SJCRH30 (cell line): ENCODE data around the gene SAP25. TPM values are rescaled to one million over a fixed set of nuclear protein-coding genes. Genes with fewer than 3 reads are reported as not detected.
"Not testable (repeated sequence)": the region's sequence is repeated elsewhere in the genome, so short reads cannot be mapped to it uniquely, and the experiment has no call there.

ENCODE experiments used
- DNase-seq, 2 experiments: peaks; one replicate each; pipeline ENCODE4 v3.0.0-alpha.2; 2015 to 2020
- H3K27ac ChIP-seq: fragments of 250-450 bp; sonication (Bioruptor Pico); 2 replicates; pipeline ENCODE4 v1.5.1; 2020; ENCODE audit warnings: mild to moderate bottlenecking, moderate library complexity
- H3K27me3 ChIP-seq: fragments of 250-450 bp; sonication (Bioruptor Pico); 2 replicates; pipeline ENCODE4 v1.5.1; 2020; ENCODE audit warnings: mild to moderate bottlenecking, moderate library complexity
- H3K36me3 ChIP-seq: fragments of 250-450 bp; sonication (Bioruptor Pico); 2 replicates; pipeline ENCODE4 v1.5.1; 2020; ENCODE audit warnings: mild to moderate bottlenecking, moderate library complexity
- H3K4me1 ChIP-seq: fragments of 250-450 bp; sonication (Bioruptor Pico); 2 replicates; pipeline ENCODE4 v1.5.1; 2020; ENCODE audit warnings: mild to moderate bottlenecking, moderate library complexity
- H3K4me3 ChIP-seq: fragments of 250-450 bp; sonication (Bioruptor Pico); 2 replicates; pipeline ENCODE4 v1.5.1; 2020; ENCODE audit warnings: mild to moderate bottlenecking, moderate library complexity
- H3K9me3 ChIP-seq: fragments of 250-450 bp; sonication (Bioruptor Pico); replicated peaks from 2 replicates; pipeline ENCODE4 v1.5.1; 2020; ENCODE audit warnings: mild to moderate bottlenecking, moderate library complexity
- total RNA-seq: library from RNA; depleted of rRNA; stranded (reverse); fragments of >200 nt; shearing (Covaris generic); gene quantifications from 2 replicates; pipeline ENCODE4 v1.2.3, GENCODE V29; 2014

SAP25 gene
- total RNA-seq, 1 experiment from 2014 or later = 1.2 TPM

DNA sequence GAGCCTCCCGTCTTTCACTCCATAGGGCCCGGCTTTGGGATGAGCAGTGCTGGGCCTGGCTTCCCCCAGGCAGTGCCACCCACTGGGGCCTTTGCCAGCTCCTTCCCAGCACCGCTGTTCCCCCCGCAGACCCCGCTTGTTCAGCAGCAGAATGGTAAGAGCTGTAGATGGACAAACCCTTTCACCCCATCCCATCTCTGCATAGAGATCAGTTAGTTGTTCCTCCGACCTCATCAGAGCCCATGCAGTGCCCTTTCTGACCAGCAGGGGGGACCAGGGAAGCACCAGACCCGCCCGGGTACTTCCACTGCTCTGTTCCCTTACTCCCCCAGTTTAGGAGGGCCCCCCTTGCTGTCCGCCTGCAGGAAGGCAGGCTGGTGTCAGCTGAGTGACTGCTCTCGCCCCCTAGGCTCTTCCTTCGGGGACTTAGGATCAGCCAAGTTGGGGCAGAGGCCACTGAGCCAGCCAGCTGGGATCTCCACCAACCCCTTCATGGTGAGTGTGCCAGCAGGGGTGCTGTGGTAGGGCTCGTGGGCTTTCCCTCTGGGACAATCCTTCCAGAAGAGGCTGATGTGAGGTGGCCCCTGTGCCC is 9.8 kb downstream of the SAP25 start:
- Histone ChIP-seq H3K9me3 (no peaks in the 10 kb centered on the region), H3K27me3 (no peaks in the 10 kb centered on the region), H3K4me1 (peaks cover 9% of the 10 kb centered on the region; the same call in 1 of the 2 replicates), H3K36me3 (no peaks in the 10 kb centered on the region), H3K27ac (no peak overlapping the region), H3K4me3 (no peak overlapping the region)
- peak; percentile 84 to 88 for DNase-seq

DNA sequence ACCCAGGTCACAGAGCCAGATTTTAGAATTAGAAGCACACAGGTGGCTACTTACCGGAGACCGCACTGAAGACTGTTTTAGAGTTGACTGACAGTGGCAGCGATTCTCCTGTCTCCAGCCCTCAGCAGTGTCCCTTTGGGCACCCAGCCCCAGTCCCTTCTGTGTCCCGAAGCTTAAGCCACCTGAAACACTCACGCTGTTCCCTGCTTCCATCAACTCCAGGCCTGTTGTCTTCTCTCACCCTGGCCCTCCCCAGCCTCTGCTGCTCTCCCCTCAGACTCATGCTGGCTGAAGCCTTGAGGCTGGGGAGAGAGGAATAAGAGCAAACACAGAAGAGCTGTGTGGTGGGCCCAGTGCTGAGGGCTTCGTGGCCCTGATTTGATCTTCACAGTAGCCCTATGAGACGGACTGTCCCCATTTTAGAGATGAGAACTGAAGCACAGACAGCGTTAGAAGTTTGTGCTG is 10.6 kb downstream of the SAP25 start:
- H3K27me3 ChIP-seq = no peaks in the 10 kb centered on the region
- no peaks in the 10 kb centered on the region for H3K36me3 ChIP-seq
- H3K4me1 ChIP-seq = peaks cover 9% of the 10 kb centered on the region; the same call in 1 of the 2 replicates
- H3K9me3 ChIP-seq = no peaks in the 10 kb centered on the region
- no peak for DNase-seq
- H3K4me3 ChIP-seq = no peak overlapping the region
- H3K27ac ChIP-seq = no peak overlapping the region

DNA sequence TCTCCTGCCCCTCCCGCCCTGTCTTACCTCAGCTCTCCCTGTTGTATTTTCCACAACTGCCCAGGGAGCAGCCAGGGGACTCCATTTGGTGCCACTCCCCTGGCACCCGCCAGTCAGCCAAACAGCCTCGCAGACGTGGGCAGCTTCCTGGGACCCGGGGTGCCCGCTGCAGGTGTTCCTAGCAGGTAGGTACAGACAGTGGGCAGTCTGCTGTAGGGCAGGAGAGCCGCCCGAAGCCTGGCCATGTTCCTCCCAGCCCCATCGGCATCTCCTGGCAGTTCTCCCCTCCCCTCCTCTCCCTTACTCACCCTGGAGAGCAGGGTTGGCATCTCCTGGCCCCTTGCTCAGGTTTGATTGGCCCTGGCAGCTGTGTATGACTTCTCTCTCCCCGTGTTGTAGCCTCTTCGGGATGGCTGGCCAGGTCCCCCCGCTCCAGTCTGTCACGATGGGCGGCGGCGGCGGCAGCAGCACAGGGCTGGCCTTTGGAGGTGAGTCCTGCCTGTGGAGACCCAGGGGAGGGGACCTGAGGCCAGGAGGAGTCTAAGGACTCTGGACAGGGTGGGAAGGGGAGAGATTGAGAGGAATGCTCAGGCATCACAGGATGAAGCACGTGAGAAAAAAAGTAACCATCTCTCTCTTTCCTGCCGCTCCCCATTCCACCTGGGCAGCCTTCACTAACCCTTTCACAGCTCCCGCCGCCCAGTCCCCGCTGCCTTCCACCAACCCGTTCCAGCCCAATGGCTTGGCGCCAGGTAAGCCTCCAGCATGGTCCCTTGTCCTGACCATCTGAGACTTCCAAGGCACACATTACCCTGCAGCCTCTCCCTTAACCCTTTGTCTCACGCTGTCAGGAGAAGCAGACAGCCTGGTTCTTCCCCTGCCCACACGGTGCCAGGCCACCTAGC is 11.3 kb downstream of the SAP25 start:
- DNase-seq = no peak
- H3K36me3 ChIP-seq = no peaks in the 10 kb centered on the region
- no peaks in the 10 kb centered on the region for H3K27me3 ChIP-seq
- H3K4me1 ChIP-seq = peaks cover 3% of the 10 kb centered on the region; the same call in 1 of the 2 replicates
- H3K4me3 ChIP-seq = no peak overlapping the region
- no peaks in the 10 kb centered on the region for H3K9me3 ChIP-seq
- H3K27ac ChIP-seq = no peak overlapping the region

DNA sequence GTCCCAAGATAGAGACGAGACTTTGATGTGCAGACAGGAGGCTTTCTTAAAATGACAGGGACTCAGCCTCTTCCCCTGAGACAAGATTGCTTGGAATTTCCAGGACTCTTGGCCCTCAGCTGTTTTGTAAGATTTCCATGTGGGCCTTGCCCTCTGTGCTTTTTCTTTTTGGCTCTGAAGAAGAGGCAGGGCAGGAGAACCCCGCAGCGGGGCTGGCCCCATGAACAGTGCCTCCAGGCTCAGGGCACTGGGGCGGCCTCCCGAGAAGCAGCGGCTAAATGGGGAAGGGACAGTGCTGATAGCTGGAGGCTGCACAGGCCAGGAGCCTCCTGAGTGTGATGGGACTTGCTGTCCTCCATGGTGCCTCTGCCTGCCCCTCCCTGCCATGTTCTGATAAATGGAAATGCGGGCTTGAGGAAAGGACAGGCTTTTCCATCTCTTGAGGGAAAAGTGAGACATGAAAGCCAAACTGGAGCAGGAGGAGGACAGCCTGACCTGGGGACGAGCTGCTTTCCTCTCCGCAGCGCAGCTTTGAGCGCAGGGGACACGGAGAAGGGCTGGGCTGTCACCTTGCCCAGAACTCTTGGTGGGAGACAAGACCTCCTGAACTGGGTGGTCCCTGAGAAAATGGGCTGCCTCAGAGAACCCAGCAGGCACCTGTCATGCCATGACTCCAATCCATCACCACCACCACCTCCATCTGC is 12.1 kb downstream of the SAP25 start:
- no peaks in the 10 kb centered on the region for H3K27me3 ChIP-seq
- H3K9me3 ChIP-seq = no peaks in the 10 kb centered on the region
- H3K27ac ChIP-seq = no peak overlapping the region
- H3K4me3 ChIP-seq = no peak overlapping the region
- H3K36me3 ChIP-seq = no peaks in the 10 kb centered on the region
- no peak for DNase-seq
- H3K4me1 ChIP-seq = no peaks in the 10 kb centered on the region; the same call in 1 of the 2 replicates

DNA sequence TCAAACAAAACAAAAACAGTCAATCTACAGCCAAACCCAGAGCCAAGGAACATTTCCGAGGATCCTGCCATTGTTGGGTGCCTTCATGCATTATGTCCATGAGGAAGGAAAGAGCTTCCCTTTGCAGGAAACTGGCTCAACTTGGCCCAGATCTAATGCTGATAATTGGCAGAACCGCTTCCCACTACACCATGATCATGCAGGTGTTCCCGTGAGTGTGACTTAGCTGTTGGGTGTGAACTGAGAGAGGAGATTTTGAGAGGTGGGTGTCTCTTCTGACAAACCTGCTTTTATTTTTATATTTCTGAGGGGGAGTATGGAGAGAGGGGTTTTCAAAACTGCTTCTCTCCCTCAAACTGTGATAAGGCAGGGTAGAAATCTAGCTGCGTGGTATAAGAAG is 14.6 kb downstream of the SAP25 start:
- no peaks in the 10 kb centered on the region for H3K27me3 ChIP-seq
- no peaks in the 10 kb centered on the region for H3K36me3 ChIP-seq
- no peaks in the 10 kb centered on the region for H3K9me3 ChIP-seq

DNA sequence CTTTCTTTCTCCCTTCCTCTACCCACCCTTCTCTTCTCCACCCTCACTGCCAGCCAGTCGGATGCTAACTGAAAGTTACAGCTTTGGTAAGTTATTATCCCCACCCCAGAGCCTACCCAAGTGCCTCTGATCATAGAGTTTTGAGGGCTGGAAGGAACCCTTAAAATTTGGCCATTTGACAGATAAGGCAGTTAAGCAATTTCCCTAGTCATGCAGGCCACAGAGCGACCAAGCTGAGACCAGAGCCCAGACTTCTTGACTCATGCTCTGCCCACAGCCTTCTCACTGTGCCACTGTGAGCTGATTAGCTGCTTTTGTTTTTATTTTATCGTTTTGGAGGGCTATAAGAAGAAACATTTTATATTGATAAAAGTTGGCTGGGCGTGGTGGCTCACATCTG is 17.2 kb downstream of the SAP25 start:
- Histone ChIP-seq H3K4me1 (no peaks in the 10 kb centered on the region), H3K36me3 (peaks cover 3% of the 10 kb centered on the region; the same call in 1 of the 2 replicates), H3K9me3 (no peaks in the 10 kb centered on the region), H3K4me3 (no peak overlapping the region), H3K27me3 (no peaks in the 10 kb centered on the region), H3K27ac (no peak overlapping the region)
- DNase-seq = no peak

More for the DNA sequence above, 14.6 kb downstream of the SAP25 start:
- no peak for DNase-seq
- Histone ChIP-seq H3K27ac (no peak overlapping the region), H3K4me3 (no peak overlapping the region), H3K4me1 (no peaks in the 10 kb centered on the region; the same call in 1 of the 2 replicates)

DNA sequence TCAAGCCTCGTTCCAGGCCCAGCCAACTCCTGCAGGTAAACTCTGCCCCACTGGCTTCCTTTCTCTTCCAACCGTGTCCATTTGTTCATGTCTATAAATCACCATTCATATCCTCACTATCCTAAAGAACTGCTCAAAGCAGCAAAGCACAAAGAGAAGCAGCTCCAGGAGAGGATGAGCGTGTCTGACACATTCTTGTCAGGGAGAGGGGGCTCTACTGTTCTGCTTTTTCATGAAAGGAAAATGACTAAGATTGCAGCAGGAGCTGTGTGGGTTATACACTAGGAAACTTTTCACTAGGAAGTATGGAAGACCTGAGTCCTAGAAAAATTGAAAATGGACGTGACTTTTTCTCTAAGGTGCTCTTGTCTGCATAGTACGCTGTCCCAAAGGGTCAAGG is 18.0 kb downstream of the SAP25 start:
- Histone ChIP-seq H3K4me1 (no peaks in the 10 kb centered on the region), H3K27ac (no peak overlapping the region), H3K4me3 (no peak overlapping the region), H3K9me3 (no peaks in the 10 kb centered on the region), H3K27me3 (no peaks in the 10 kb centered on the region), H3K36me3 (peaks cover 3% of the 10 kb centered on the region; the same call in 1 of the 2 replicates)
- DNase-seq = no peak

DNA sequence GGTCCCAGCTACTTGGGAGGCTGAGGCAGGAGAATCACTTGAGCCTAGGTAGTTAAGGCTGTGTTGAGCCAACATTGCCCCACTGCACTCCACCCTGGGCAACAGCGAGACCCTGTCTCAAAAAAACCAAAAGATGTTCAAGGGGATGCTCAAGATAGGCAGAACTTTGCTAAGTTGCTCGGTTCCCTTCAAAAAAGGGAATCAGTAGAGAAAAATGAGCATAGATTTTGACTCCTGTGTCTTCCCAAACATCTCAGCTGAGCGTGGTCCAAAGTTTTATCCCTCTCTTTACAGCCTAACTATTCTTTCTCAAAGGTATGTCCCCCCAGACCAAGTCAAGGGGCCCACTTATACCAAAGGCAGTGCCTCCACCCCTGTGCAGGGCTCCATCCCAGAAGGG is 20.7 kb downstream of the SAP25 start:
- Histone ChIP-seq H3K4me1 (no peaks in the 10 kb centered on the region), H3K27ac (no peak overlapping the region), H3K4me3 (no peak overlapping the region), H3K27me3 (no peaks in the 10 kb centered on the region), H3K36me3 (peaks cover 3% of the 10 kb centered on the region; the same call in 1 of the 2 replicates), H3K9me3 (no peaks in the 10 kb centered on the region)
- no peak for DNase-seq

DNA sequence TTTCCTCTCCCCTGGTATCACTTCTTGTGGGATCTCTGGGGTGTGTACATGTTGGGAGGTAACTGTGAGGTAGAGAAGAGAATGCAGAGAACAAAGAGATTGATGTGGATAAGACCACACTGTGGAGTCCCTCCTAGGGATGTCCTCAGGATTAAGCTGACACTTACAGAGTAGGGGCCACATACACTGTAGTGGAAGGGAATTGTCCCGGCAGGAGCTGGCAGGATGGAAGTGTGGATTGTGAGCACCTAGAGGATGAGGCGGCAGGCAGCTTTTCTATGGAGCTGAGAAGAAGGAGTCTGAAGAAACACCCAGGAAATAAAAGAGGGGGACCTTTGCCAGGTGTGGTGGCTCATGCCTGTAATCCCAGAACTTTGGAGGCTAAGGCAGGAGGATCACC is 21.2 kb downstream of the SAP25 start:
- Histone ChIP-seq H3K27me3 (no peaks in the 10 kb centered on the region), H3K4me3 (no peak overlapping the region), H3K36me3 (peaks cover 3% of the 10 kb centered on the region; the same call in 1 of the 2 replicates), H3K9me3 (no peaks in the 10 kb centered on the region), H3K4me1 (no peaks in the 10 kb centered on the region), H3K27ac (no peak overlapping the region)
- no peak for DNase-seq

DNA sequence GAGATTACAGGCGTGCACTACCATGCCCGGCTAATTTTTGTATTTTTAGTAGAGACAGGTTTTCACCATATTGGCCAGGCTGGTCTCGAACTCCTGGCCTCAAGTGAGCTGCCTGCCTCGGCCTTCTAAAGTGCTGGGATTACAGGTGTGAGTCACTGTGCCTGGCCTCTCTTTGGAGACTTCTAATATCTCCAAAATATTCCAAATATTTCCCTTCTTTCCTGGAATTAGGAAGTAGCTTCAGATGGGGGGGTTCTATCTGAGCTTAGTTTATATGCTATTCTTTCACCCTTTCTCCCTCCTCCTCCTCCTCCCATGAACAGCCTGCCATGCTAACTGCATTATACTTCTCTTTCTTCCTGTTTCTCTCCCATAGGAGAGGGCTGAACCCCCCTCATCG is 25.3 kb downstream of the SAP25 start:
- not testable (repeated sequence) for H3K27ac ChIP-seq, H3K9me3 ChIP-seq, H3K27me3 ChIP-seq

DNA sequence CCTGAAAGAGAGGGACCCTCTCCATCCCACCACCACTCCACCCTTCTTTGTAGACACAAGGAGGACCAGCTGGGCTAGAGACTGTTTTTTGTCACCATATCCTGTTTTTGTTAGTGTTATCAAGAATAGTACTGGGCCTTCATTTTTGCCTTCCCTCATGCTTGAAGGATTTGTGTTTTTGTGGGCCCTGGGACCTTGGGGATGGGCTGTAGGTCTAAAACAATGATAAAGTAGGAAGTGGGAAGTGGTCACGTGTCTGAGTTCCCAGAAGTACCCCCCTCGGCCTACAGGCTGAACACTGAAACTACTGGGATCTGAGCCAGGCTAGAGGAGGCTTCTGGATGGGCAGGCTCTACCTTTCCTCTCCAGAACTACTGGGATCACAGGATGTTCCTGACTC is 25.8 kb downstream of the SAP25 start:
- Histone ChIP-seq H3K27me3 (no peaks in the 10 kb centered on the region), H3K27ac (no peak overlapping the region), H3K9me3 (no peaks in the 10 kb centered on the region), H3K4me3 (no peak overlapping the region), H3K4me1 (peaks cover 13% of the 10 kb centered on the region), H3K36me3 (peaks cover 3% of the 10 kb centered on the region; the same call in 1 of the 2 replicates)
- no peak for DNase-seq

More for the DNA sequence above, 25.3 kb downstream of the SAP25 start:
- H3K4me3 ChIP-seq, H3K36me3 ChIP-seq, DNase-seq: not testable (repeated sequence)
- H3K4me1 ChIP-seq = peaks cover 13% of the 10 kb centered on the region

DNA sequence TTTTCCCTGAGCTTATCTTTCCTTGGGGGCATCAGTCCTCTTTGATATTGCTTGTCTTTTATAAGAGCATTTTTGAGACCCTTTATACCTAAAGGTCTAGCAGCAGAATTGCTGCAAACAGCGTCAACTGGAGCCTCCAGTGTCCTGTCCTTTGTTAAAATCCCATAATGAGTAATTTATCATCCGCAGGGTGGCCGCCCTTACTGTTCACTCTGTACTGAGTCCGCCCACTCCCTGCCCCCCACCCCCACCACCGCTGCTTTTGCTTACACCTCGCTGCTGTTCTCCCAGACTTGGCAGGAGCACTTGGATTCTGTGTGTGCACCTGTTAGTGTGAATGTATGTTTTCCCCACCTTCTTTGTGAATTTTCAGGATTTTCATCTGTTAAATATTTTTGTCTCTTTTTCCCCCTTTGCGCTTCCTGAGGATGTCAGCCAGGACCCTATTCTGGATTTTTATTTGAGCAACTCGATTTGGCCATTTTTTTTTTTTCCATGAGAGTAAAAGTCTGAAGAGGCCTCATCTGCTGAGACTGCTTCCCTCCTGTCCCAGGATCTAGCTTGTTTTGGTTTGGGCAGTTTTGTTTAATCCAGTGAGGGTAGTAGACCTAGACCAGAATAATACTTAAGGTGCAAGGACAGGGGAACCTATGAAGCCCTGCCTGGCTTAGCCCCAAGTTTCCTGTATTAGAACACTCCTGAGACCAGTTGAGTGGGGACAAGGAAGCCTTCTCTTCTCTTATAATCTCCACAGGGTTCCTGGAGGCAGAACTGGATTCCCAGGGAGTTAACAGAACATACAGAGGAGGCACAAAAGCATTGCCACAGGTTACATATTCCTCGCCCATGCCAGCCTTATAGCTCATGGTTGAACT is 26.5 kb downstream of the SAP25 start:
- H3K27ac ChIP-seq = no peak overlapping the region

DNA sequence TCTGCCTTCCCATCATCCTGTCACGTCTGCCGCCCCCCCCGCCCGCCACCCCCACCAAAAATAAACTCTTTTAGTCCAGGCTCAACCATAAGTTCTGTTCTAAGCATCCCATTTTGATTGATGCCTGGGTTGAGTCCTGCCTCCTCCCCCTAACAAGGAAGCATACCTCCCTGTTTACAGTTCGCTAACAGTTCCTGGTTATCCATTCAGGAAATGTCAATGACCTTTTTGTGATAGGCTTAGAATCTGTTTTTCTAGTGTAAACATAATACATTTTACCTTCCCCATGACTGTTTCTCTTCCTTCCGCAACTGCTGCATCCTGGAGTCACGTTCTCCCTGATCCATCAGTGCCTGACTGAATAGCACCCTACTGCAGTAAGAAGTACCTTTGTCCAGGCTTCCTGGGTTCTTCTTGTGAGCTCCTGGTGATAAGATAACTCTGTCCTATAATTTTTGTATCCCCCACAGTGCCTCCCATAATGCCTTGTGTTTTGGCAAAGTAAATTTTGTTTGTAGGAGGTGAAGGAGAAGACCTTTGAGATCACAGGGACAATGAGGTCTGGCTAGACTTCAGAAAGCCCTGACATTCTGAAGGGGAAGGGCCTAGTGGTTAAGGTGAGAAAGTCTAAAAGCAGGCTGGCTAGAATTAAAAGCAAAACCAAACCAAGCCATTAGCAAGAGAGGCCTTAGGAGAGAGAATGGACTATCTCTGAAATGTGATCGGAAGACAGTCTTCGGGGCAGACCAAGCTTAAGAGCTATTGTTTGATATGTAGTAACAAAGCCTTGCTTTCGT is 27.4 kb downstream of the SAP25 start:
- H3K27me3 ChIP-seq = no peaks in the 10 kb centered on the region
- H3K4me3 ChIP-seq = no peak overlapping the region
- H3K36me3 ChIP-seq = no peaks in the 10 kb centered on the region
- H3K27ac ChIP-seq = no peak overlapping the region
- H3K4me1 ChIP-seq = peaks cover 13% of the 10 kb centered on the region
- no peak for DNase-seq
- H3K9me3 ChIP-seq = no peaks in the 10 kb centered on the region

More for the DNA sequence above, 26.5 kb downstream of the SAP25 start:
- Histone ChIP-seq H3K9me3 (no peaks in the 10 kb centered on the region), H3K4me1 (peaks cover 13% of the 10 kb centered on the region), H3K4me3 (no peak overlapping the region), H3K27me3 (no peaks in the 10 kb centered on the region), H3K36me3 (0 out of 2 replicates have a peak, but pooled peaks cover under 1% of the 10 kb centered on the region)
- DNase-seq = no peak
